ENCODE results near the gene HOXD8. TPM values are rescaled to one million over a fixed set of nuclear protein-coding genes. Genes with fewer than 3 reads are reported as not detected.

The HOXD8 gene
- total and polyA plus RNA-seq, 9 of the 15 experiments (the other 6 are each of a cell fraction or from before 2014, with no cell fraction given), result 0.04 to 0.15 TPM; not detected in 7

GRCh38 chr2:176102309-176102866, 27.1 kb upstream of the HOXD8 start:
- in situ Hi-C loops (cut with MboI), result no loop called here
- no peaks in the 10 kb centered on the region for H3K9me3 ChIP-seq (replicated peaks; ENCODE audit: control insufficient read depth, insufficient read depth, low read depth, low read length)
- H3K4me2 ChIP-seq (ENCODE audit: insufficient read depth, low read length), result no peak overlapping the region
- H3K79me2 ChIP-seq (ENCODE audit: control insufficient read depth, insufficient read depth, low read length), result no peaks in the 10 kb centered on the region
- CTCF ChIA-PET (ENCODE audit: low intra/inter-chr PET ratio), result no interaction called here
- peak; percentile 15 for FAIRE-seq
- no peak for ATAC-seq
- no TSS peak for BruUV-seq (replicated peaks)
- H3K27me3 ChIP-seq (ENCODE audit: control insufficient read depth in 2 of 2, insufficient read depth in 2 of 2, low read length in 2 of 2), result peaks cover 63 to 82% of the 10 kb centered on the region in 2 experiments
- H3K27ac ChIP-seq (ENCODE audit: extremely low read depth, low read depth, low read length), result no peak overlapping the region
- 0% methylated on average over 7 of the region's 7 CpGs for WGBS (ENCODE audit: insufficient coverage, low coverage, missing lambda C conversion rate)
- H4K20me1 ChIP-seq (replicated peaks; ENCODE audit: control insufficient read depth, insufficient read depth, low read length), result peaks cover 16% of the 10 kb centered on the region; the same call in 1 of the 2 replicates
- intact Hi-C loops (cut with micrococcal nuclease), result no loop called here
- H3K4me1 ChIP-seq (replicated peaks in 1 of 2; ENCODE audit: control insufficient read depth in 2 of 2, insufficient read depth in 2 of 2, low read length in 2 of 2), result peaks cover 0 to 26% of the 10 kb centered on the region in 2 experiments; a peak in 2 of 5 replicates
- no peaks in the 10 kb centered on the region for H3K9me1 ChIP-seq (ENCODE audit: control insufficient read depth, insufficient read depth, low read length)
- no peak overlapping the region for H3K9ac ChIP-seq (ENCODE audit: insufficient read depth in 1 of 2, low read depth in 2 of 2, low read length in 2 of 2)
- H3K4me3 ChIP-seq, result no peak overlapping the region
- no peak for DNase-seq (ENCODE audit: extremely low read depth in 1 of 4, low spot score in 3 of 4)
- POLR2A ChIA-PET, result interaction anchor here (0.7 kb wide), 1 partner anchor 11 kb away, joined by 3 read pairs; no protein-coding TSS in a partner anchor
- no peaks in the 10 kb centered on the region for H3K36me3 ChIP-seq (ENCODE audit: control insufficient read depth, insufficient read depth, low read length)
- no peak overlapping the region for H2AFZ ChIP-seq (ENCODE audit: low read depth, low read length)
- TF ChIP-seq SNIP1 (IDR thresholded peaks at IDR 0.05; ENCODE audit: low read depth) (no peak), TEAD4 (IDR thresholded peaks at IDR 0.05; ENCODE audit: low read length) (no peak), TEAD4 (CRISPR knock-in tag; IDR thresholded peaks at IDR 0.05; ENCODE audit: borderline replicate concordance) (no peak), HEY1 (CRISPR knock-in tag; IDR thresholded peaks at IDR 0.05; ENCODE audit: borderline replicate concordance) (no peak), MYBL2 (IDR thresholded peaks at IDR 0.05; ENCODE audit: low read depth) (no peak), MYBL2 (CRISPR knock-in tag; IDR thresholded peaks at IDR 0.05; ENCODE audit: borderline replicate concordance) (no peak), CHD7 (IDR thresholded peaks at IDR 0.05; ENCODE audit: low read depth, low read length) (no peak), FOS (IDR thresholded peaks at IDR 0.05; ENCODE audit: extremely low read depth, insufficient read length) (no peak), JUN (IDR thresholded peaks at IDR 0.05; ENCODE audit: borderline replicate concordance, low read depth, low read length) (no peak), JUN (CRISPR knock-in tag; IDR thresholded peaks at IDR 0.05; ENCODE audit: borderline replicate concordance) (no peak), FOXJ3 (CRISPR knock-in tag; IDR thresholded peaks at IDR 0.05) (no peak), ZNF165 (CRISPR knock-in tag; IDR thresholded peaks at IDR 0.05; ENCODE audit: borderline replicate concordance) (no peak)

All from K562 (cell line).